WTC11 (cell line): ENCODE data around the gene ZNF587.

Experiments
- E2F4 ChIP-seq: sonication (generic); formaldehyde crosslinking; IDR thresholded peaks from 2 replicates; pipeline ENCODE4 v1.8.1; 2022; ENCODE audit warnings: low read depth, mild to moderate bottlenecking, moderate library complexity, missing genetic modification reagents, borderline replicate concordance
- MLX ChIP-seq: sonication (generic); formaldehyde crosslinking; IDR thresholded peaks from 2 replicates; pipeline ENCODE4 v1.8.1; 2023; ENCODE audit warnings: mild to moderate bottlenecking, missing genetic modification reagents, moderate library complexity
- NFATC4 ChIP-seq: fragments of 250-450 bp; sonication (Bioruptor Pico); IDR thresholded peaks from 2 replicates; pipeline ENCODE4 v1.9.0; 2021; ENCODE audit warnings: mild to moderate bottlenecking
- SP1 ChIP-seq: sonication (generic); formaldehyde crosslinking; conservative IDR thresholded peaks from 2 replicates; pipeline ENCODE4 v1.8.1; 2022; ENCODE audit warnings: missing genetic modification reagents
- TEAD4 ChIP-seq: sonication (generic); formaldehyde crosslinking; IDR thresholded peaks from 2 replicates; pipeline ENCODE4 v1.8.0; 2022; ENCODE audit warnings: mild to moderate bottlenecking, missing genetic modification reagents
- TF ChIP-seq, protein P1 (sequence below): fragments of 200-600 bp; IDR thresholded peaks from 2 replicates; pipeline ENCODE4 v1.8.0; 2022; ENCODE audit warnings: antibody characterized with exemption
- TF ChIP-seq, protein P2 (sequence below): sonication (generic); formaldehyde crosslinking; IDR thresholded peaks from 2 replicates; pipeline ENCODE4 v1.8.1; 2023; ENCODE audit warnings: mild to moderate bottlenecking, missing genetic modification reagents, borderline replicate concordance

GRCh38 chr19:57814505-57815246 is 35.0 kb upstream of the ZNF587 start, which contains the start of gene ZNF552:
- TF ChIP-seq, protein P1, sequence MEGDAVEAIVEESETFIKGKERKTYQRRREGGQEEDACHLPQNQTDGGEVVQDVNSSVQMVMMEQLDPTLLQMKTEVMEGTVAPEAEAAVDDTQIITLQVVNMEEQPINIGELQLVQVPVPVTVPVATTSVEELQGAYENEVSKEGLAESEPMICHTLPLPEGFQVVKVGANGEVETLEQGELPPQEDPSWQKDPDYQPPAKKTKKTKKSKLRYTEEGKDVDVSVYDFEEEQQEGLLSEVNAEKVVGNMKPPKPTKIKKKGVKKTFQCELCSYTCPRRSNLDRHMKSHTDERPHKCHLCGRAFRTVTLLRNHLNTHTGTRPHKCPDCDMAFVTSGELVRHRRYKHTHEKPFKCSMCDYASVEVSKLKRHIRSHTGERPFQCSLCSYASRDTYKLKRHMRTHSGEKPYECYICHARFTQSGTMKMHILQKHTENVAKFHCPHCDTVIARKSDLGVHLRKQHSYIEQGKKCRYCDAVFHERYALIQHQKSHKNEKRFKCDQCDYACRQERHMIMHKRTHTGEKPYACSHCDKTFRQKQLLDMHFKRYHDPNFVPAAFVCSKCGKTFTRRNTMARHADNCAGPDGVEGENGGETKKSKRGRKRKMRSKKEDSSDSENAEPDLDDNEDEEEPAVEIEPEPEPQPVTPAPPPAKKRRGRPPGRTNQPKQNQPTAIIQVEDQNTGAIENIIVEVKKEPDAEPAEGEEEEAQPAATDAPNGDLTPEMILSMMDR: no peak
- TF ChIP-seq SP1 (CRISPR knock-in tag) (0 out of 2 replicates have a peak, but pooled peaks have one; percentile 55), MLX (CRISPR knock-in tag) (no peak), NFATC4 (CRISPR knock-in tag) (no peak), TEAD4 (CRISPR knock-in tag) (no peak), E2F4 (CRISPR knock-in tag) (no peak)
- TF ChIP-seq, protein P2, sequence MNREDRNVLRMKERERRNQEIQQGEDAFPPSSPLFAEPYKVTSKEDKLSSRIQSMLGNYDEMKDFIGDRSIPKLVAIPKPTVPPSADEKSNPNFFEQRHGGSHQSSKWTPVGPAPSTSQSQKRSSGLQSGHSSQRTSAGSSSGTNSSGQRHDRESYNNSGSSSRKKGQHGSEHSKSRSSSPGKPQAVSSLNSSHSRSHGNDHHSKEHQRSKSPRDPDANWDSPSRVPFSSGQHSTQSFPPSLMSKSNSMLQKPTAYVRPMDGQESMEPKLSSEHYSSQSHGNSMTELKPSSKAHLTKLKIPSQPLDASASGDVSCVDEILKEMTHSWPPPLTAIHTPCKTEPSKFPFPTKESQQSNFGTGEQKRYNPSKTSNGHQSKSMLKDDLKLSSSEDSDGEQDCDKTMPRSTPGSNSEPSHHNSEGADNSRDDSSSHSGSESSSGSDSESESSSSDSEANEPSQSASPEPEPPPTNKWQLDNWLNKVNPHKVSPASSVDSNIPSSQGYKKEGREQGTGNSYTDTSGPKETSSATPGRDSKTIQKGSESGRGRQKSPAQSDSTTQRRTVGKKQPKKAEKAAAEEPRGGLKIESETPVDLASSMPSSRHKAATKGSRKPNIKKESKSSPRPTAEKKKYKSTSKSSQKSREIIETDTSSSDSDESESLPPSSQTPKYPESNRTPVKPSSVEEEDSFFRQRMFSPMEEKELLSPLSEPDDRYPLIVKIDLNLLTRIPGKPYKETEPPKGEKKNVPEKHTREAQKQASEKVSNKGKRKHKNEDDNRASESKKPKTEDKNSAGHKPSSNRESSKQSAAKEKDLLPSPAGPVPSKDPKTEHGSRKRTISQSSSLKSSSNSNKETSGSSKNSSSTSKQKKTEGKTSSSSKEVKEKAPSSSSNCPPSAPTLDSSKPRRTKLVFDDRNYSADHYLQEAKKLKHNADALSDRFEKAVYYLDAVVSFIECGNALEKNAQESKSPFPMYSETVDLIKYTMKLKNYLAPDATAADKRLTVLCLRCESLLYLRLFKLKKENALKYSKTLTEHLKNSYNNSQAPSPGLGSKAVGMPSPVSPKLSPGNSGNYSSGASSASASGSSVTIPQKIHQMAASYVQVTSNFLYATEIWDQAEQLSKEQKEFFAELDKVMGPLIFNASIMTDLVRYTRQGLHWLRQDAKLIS (CRISPR knock-in tag): no peak
